ENCODE measurements around the gene TSFM.

Gene TSFM

DNA sequence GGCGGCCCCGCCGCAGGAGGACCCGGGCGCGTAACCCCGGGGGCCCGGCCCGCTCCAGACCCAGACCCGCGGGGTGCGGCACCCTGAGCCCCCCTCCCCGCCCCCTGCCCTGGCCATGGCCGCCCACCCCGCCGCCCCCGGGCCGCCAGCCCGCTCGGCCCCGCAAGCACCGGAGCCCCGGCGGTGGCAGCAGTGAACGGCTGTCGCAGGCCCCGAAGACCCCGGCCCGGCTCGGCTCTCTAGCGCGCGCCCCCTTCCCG, 27.5 kb upstream of the TSFM start:
- Histone ChIP-seq H2AFZ (peak overlapping the region; percentile 36), H3K27me3 (ENCODE audit: control insufficient read depth, insufficient read depth, low read length) (no peaks in the 10 kb centered on the region), H3K36me3 (ENCODE audit: control insufficient read depth, insufficient read depth, low read length) (no peaks in the 10 kb centered on the region), H3K4me2 (ENCODE audit: low read length) (peak overlapping the region; percentile 24), H3K27ac (no peak overlapping the region), H3K4me1 (peaks cover 9% of the 10 kb centered on the region), H3K9me3 (ENCODE audit: control insufficient read depth, low read length) (no peaks in the 10 kb centered on the region), H3K4me3 (ENCODE audit: low read depth, low read length) (peak overlapping the region; percentile 33), H3K79me2 (peaks cover 5% of the 10 kb centered on the region), H3K9ac (no peak overlapping the region)
- no peak for TF ChIP-seq CTCF (IDR thresholded peaks at IDR 0.05)

DNA sequence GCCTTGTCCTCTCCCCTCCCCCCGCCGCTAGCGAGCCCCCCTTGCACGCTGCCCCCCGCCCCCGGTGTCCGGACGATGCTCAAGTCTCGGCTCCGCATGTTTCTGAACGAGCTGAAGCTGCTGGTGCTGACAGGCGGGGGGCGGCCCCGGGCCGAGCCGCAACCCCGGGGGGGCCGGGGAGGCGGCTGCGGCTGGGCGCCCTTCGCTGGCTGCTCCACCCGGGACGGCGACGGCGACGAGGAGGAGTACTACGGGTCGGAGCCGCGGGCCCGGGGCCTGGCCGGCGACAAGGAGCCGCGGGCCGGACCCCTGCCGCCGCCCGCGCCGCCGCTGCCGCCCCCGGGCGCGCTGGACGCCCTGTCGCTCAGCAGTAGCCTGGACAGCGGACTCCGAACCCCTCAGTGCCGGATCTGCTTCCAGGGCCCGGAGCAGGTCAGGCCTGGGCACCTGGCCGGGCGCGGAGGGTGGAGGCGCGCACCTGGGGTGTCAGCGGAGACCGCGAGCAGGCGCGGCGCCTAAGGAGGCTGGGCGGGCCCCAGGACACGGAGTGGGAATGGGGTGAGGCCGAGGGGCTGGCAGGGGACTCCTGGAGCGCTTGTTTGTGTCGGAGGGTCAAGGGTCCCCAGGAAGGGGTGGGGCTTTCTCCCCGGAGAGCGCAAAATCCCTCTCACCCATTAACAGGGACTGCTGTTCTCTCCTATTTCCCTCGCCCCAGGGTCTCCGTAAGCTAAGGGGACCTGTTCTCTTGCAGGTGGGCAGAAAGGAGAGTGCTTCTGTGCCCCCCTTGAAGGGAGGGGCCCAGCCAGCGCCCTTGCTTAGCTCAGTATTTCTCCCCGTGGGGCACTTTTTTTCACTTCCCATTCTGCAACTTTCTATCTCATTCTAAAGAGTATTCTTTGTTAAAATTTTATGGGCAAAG, 26.9 kb upstream of the TSFM start:
- Histone ChIP-seq H3K36me3 (ENCODE audit: control insufficient read depth, insufficient read depth, low read length) (no peaks in the 10 kb centered on the region), H3K27ac (no peak overlapping the region), H3K9me3 (ENCODE audit: control insufficient read depth, low read length) (no peaks in the 10 kb centered on the region), H3K79me2 (peaks cover 5% of the 10 kb centered on the region), H3K4me1 (peaks cover 9% of the 10 kb centered on the region), H3K27me3 (ENCODE audit: control insufficient read depth, insufficient read depth, low read length) (no peaks in the 10 kb centered on the region), H3K9ac (no peak overlapping the region), H2AFZ (peak overlapping the region; percentile 43), H3K4me2 (ENCODE audit: low read length) (peak overlapping the region; percentile 77), H3K4me3 (ENCODE audit: low read depth, low read length) (peak overlapping the region; percentile 59)
- no peak for TF ChIP-seq CTCF (IDR thresholded peaks at IDR 0.05)

- Histone ChIP-seq H3K4me3 (ENCODE audit: low read depth, low read length) (peak overlapping the region; percentile 59), H3K9me3 (ENCODE audit: control insufficient read depth, low read length) (no peaks in the 10 kb centered on the region), H3K36me3 (ENCODE audit: control insufficient read depth, insufficient read depth, low read length) (no peaks in the 10 kb centered on the region), H3K27me3 (ENCODE audit: control insufficient read depth, insufficient read depth, low read length) (no peaks in the 10 kb centered on the region), H3K4me2 (ENCODE audit: low read length) (no peak overlapping the region), H2AFZ (no peak overlapping the region), H3K9ac (no peak overlapping the region), H3K27ac (no peak overlapping the region), H3K4me1 (peaks cover 5% of the 10 kb centered on the region), H3K79me2 (peaks cover 5% of the 10 kb centered on the region)
- TF ChIP-seq CTCF (IDR thresholded peaks at IDR 0.05): no peak
Observed at GRCh38 chr12:57756406-57757341, 25.9 kb upstream of the TSFM start.

DNA sequence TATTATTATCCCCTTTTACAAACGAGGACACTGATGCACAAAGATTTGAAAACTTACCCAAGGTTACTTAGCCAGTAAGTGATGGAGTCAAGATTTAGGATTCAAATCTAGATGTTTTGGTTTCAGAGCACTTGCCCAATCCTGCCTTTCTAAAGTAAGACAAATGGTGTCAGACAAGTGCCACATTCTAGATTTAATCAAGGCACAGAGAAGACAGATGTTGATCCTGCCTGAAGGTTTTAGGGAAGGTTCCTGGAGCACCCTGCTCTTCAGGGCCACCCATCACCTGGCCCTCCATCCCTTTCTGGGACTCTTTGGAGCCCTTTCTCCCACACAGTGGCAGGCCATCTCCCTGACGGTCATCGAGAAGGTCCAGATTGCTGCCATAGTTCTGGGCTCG, 24.8 kb upstream of the TSFM start:
- Histone ChIP-seq H3K9ac (no peak overlapping the region), H3K36me3 (ENCODE audit: control insufficient read depth, insufficient read depth, low read length) (no peaks in the 10 kb centered on the region), H3K4me1 (peaks cover 4% of the 10 kb centered on the region), H3K4me2 (ENCODE audit: low read length) (no peak overlapping the region), H3K4me3 (ENCODE audit: low read depth, low read length) (no peak overlapping the region), H3K9me3 (ENCODE audit: control insufficient read depth, low read length) (no peaks in the 10 kb centered on the region), H3K27ac (no peak overlapping the region), H3K27me3 (ENCODE audit: control insufficient read depth, insufficient read depth, low read length) (no peaks in the 10 kb centered on the region), H3K79me2 (peaks cover 5% of the 10 kb centered on the region), H2AFZ (no peak overlapping the region)
- no peak for TF ChIP-seq CTCF (IDR thresholded peaks at IDR 0.05)

All from parathyroid adenoma (tissue), 2 donors.